H1 (cell line): ENCODE measurements around the gene OR2F2.

Source experiments
- BRCA1 ChIP-seq: IDR thresholded peaks from 2 replicates; pipeline ENCODE4 v1.6.1; 2012; ENCODE audit warnings: low read depth, low read length, improper control_type of control experiment
- CREB1 ChIP-seq: IDR thresholded peaks from 2 replicates; pipeline ENCODE4 v1.6.1; 2012; ENCODE audit warnings: inconsistent platforms
- EZH2 ChIP-seq: fragments of 200-600 bp; sonication (generic); IDR thresholded peaks from 2 replicates; pipeline ENCODE4 v1.7.1; 2012; ENCODE audit warnings: low read depth, mild to moderate bottlenecking, moderate library complexity, low read length, inconsistent platforms; ENCODE audit not compliant: severe bottlenecking
- GABPA ChIP-seq: IDR thresholded peaks from 2 replicates; pipeline ENCODE4 v1.6.1; 2011; ENCODE audit warnings: mild to moderate bottlenecking, low read length, moderate library complexity, borderline replicate concordance; ENCODE audit not compliant: insufficient read depth
- POLR2AphosphoS5 ChIP-seq: IDR thresholded peaks from 2 replicates; pipeline ENCODE4 v1.6.1; 2011; ENCODE audit warnings: low read depth, low read length
- SP1 ChIP-seq: IDR thresholded peaks from 2 replicates; pipeline ENCODE4 v1.6.1; 2011; ENCODE audit warnings: low read depth, low read length
- TF ChIP-seq, protein P1 (sequence below), 3 experiments: IDR thresholded peaks; 1 replicate in 2 of 3; 2 replicates in 1 of 3; pipeline versions ENCODE4 v1.5.1 to v1.6.1; 2011; ENCODE audit warnings: low read length in 3 of 3, mild to moderate bottlenecking in 3 of 3, inconsistent platforms in 2 of 3, low read depth in 1 of 3, moderate library complexity in 1 of 3; ENCODE audit not compliant: insufficient read depth in 1 of 3; ENCODE audit errors: control extremely low read depth in 1 of 3

DNA sequence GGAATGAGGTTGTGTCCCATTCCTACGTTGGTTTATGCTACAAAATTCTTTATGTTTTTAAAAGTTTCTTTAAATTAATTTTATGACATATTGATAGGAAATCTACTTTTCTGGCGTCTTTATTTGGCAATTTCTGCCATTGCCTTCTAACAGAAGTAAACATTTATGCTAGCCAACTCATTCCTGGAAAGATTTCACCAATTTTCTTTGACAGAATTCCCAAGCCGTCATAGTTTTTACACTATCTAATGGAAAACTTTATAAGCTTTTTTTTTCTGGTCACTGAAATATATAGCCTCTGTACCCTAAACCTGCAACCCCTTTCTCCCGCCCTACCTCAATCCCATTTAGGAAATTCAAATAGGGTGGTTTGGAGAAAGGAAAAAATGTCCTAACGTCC is 26.9 kb upstream of the OR2F2 start:
- TF ChIP-seq, protein P1, sequence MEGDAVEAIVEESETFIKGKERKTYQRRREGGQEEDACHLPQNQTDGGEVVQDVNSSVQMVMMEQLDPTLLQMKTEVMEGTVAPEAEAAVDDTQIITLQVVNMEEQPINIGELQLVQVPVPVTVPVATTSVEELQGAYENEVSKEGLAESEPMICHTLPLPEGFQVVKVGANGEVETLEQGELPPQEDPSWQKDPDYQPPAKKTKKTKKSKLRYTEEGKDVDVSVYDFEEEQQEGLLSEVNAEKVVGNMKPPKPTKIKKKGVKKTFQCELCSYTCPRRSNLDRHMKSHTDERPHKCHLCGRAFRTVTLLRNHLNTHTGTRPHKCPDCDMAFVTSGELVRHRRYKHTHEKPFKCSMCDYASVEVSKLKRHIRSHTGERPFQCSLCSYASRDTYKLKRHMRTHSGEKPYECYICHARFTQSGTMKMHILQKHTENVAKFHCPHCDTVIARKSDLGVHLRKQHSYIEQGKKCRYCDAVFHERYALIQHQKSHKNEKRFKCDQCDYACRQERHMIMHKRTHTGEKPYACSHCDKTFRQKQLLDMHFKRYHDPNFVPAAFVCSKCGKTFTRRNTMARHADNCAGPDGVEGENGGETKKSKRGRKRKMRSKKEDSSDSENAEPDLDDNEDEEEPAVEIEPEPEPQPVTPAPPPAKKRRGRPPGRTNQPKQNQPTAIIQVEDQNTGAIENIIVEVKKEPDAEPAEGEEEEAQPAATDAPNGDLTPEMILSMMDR (IDR thresholded peaks at IDR 0.05; ENCODE audit: control extremely low read depth in 1 of 3, insufficient read depth in 1 of 3, low read depth in 1 of 3, low read length in 3 of 3): no peak
- no peak for TF ChIP-seq POLR2AphosphoS5
- TF ChIP-seq EZH2: no peak
- TF ChIP-seq SP1: no peak
- no peak for TF ChIP-seq BRCA1
- no peak for TF ChIP-seq CREB1
- no peak for TF ChIP-seq GABPA
